Measurements from ENCODE around the gene SAV1.

Gene SAV1

DNA sequence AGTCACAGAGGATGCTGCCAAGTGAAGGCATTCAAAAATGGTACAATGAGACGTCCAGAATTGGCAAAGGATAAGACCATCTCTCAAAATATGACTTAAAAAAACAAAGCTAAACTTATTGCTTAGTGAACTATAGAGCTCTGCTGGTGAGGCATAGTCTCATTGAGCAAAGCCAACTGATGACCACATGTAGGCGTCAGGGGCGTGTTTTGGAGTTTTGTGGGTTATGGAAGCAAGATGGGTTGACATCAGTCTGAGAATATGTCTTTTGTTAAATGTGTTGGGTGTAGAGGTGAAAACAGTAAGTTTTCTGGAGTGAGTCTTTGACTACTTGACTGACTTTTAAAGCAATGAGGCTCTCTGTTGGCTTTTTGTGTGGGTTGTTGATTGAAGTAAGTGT lies 60.9 kb downstream of the SAV1 start:
- no peak for DNase-seq (ENCODE audit: low read depth in 2 of 2)

DNA sequence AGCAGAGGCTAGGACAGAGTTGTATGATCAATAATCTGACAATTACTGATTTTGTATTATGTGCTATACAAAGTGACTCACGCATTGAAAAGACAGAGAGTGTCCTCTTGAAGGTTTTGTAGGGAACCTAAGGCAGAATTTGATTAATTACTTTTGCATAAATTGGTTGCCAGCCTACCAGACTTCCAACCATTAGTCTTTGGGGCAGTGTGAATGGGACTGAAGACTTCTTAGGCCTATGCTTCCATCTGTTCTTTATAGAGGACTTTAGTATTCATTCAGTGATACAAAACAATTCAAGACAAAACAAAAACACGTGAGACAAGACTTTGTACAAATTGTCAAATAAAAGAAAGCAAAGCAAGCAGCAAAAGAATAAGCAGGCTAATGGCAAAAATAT lies 61.6 kb downstream of the SAV1 start:
- DNase-seq (ENCODE audit: low read depth in 2 of 2), result no peak

DNA sequence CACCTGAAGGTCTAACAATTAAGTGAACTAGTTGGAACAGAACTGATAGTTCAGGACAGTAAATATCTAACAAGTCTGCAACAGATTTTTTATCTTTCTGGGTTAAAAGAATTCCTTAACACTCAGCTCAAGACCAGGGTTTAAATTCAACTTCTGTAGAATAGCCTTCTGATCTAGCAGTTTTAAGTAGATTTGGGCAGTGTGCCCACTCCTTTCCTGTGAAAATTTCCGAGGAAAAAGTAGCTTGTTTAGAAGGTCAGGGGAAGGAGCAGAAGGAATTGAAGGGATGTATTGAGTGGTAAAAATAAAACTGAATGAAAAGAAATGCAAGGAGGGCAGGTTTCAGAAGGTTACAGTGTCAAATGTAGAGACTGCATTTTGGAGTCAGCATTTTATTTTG lies 62.3 kb downstream of the SAV1 start:
- no peak for DNase-seq (ENCODE audit: low read depth in 2 of 2)

GRCh38 chr14:50603565-50603964 lies 64.5 kb downstream of the SAV1 start:
- DNase-seq (ENCODE audit: low read depth in 2 of 2), result no peak

DNA sequence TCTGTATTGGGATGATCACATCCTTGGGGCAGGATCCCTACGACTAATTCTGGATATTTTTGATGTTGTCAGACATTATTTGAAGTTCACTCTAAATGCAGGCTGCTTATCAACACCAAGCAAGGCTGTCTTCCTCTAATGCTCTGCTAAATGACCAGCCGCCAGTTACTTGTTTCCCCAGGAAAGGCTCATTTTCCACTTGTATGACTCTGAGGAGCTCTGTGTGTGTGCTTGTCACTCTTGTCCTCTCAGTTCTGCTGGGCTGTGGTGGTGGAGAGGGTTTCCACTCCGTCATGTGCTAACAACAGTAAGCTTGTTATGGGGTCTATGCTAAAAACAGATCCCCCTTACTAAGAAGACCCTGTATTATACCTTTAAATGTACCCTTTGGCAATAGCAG lies 66.1 kb downstream of the SAV1 start:
- DNase-seq (ENCODE audit: low read depth in 2 of 2), result no peak

DNA sequence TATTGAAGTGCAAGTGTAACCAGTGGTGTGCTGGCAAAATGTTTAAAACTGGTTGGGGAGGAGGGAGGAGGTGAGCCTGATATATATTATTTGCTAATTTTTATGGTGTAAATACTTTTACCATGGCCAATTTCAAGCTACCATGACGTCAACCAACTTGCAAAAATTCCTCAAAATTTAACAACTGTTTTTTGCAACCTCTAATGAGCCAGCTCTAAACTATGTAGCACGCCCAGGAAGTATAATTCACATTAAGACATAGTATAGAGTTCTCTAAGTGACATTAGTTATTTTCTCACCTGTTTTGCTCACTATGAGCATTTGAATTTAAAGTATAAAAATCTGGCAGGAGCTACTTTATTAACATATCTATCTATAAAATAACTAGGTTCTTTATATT lies 66.7 kb downstream of the SAV1 start:
- no peak for DNase-seq (ENCODE audit: low read depth in 2 of 2)

GRCh38 chr14:50600849-50601248 lies 67.3 kb downstream of the SAV1 start:
- no peak for DNase-seq (ENCODE audit: low read depth in 2 of 2)

- no peak for DNase-seq (ENCODE audit: low read depth in 2 of 2)
Measured at GRCh38 chr14:50599700-50600444, 68.2 kb downstream of the SAV1 start.

GRCh38 chr14:50598765-50599164 lies 69.3 kb downstream of the SAV1 start:
- DNase-seq (ENCODE audit: low read depth in 2 of 2), result no peak

DNA sequence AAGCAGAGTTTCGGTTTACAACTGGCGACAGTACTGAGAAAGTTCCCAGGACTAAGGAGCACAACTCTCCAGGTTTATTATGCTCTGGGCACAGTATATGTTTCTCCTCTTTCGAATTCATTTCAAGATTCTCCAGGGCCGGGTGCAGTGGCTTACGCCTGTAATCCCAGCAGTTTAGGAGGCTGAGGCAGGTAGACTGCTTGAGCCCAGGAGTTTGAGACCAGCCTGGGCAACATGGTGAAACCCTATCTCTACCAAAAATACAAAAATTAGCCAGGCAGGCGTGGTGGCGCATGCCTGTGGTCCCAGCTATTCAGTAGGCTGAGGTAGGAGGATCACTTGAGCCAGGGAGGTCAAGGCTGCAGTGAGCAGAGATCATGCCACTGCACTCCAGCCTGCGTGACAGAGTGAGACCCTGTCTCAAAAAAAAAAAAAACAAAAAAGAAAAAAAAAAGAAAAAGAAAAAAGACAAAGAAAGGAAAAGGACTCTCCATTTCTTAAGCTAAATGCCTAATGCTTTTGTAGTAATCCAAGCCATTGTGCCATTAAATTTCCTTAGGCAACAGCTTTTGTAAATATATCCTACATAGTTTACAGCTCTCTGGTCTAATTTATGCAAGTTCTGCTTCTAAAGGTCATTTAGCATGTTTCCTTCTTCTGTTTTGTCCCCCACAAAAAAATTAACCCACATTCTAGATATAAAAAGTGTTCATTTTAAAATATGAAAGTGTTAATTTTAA lies 73.4 kb downstream of the SAV1 start:
- no peak for DNase-seq (ENCODE audit: low read depth in 2 of 2)

- DNase-seq (ENCODE audit: low read depth in 2 of 2), result no peak
Measured at GRCh38 chr14:50590464-50590863, 77.6 kb downstream of the SAV1 start.

Measured in stimulated activated CD8-positive, alpha-beta memory T cell treated with anti-CD3 and anti-CD28 coated beads, Interleukin-7, amount 100 ng/mL, for 4 hours (primary cell).